ENCODE results near the gene TAS1R3.

TAS1R3 gene

DNA sequence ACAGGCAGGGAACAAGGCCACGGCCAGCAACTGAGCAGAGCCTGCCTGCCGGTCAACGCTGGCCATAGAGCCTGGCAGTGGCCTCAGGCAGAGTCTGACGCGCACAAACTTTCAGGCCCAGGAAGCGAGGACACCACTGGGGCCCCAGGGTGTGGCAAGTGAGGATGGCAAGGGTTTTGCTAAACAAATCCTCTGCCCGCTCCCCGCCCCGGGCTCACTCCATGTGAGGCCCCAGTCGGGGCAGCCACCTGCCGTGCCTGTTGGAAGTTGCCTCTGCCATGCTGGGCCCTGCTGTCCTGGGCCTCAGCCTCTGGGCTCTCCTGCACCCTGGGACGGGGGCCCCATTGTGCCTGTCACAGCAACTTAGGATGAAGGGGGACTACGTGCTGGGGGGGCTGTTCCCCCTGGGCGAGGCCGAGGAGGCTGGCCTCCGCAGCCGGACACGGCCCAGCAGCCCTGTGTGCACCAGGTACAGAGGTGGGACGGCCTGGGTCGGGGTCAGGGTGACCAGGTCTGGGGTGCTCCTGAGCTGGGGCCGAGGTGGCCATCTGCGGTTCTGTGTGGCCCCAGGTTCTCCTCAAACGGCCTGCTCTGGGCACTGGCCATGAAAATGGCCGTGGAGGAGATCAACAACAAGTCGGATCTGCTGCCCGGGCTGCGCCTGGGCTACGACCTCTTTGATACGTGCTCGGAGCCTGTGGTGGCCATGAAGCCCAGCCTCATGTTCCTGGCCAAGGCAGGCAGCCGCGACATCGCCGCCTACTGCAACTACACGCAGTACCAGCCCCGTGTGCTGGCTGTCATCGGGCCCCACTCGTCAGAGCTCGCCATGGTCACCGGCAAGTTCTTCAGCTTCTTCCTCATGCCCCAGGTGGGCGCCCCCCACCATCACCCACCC is at the start of gene TAS1R3:
TSS of gene TAS1R3 (plus strand) at position 213 of the 898 bp plus-strand sequence. CDS start at position 279, 66 bp downstream.
- DNase-seq (ENCODE audit: low read depth): no peak

DNA sequence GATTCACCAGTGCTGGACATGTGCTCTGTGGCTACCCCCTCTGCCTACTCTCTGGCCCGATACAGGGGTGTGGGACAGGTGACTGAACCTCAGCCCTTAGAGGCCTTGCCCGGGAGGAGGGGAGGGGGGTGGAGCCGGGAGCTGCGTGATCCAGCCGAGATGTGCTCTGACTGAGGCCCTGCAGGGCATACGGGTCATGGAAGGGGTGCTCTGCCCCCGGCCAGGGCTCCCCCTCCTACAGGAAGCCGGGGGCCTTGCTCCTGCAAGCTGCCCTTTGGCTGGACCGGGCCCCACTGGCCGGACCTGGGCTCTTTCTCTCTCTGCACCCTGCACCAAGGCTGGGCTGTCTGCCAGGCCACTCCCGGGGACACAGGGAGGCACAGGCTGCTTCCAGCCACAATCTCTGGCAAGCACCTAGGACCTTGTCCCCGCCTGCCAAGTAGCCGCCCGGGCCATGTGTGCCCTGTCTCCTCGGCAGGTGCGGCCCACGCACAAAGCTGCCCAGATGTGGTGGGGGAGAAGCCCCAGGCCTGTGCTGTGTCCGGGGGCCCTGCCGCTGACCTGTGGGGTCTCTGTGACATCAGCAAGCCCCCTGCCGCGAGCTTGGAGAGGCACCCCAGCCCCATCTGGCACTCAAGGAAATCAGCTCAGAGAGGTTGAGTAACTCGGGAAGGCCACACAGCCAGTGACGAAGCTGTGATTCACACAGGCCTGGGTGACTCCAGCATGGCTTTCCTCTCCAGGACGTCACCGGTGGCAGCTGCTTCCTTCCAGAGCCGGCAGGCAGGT is 49.4 kb upstream of the TAS1R3 start:
- no peak for DNase-seq (ENCODE audit: low read depth)

DNA sequence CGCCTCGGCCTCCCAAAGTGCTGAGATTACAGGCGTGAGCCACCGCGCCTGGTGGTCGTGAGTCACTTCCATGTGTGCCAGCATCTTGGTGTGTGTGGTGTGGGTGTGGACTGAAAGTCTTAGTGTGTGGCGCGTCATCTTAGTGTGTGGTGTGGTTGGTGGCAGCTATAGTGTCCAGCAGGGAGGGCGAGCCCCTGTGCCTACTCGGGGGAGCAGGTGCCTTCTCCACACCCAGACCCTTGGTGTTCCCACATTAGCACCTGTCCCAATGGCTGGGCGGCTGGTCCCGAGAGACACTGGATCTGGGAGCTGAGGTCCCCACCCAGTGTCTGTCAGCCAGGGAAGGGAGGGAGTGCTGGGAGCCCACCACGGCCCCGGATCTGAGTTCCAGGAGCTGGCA is 48.1 kb upstream of the TAS1R3 start:
- peak; percentile 56 for DNase-seq (ENCODE audit: low read depth)

DNA sequence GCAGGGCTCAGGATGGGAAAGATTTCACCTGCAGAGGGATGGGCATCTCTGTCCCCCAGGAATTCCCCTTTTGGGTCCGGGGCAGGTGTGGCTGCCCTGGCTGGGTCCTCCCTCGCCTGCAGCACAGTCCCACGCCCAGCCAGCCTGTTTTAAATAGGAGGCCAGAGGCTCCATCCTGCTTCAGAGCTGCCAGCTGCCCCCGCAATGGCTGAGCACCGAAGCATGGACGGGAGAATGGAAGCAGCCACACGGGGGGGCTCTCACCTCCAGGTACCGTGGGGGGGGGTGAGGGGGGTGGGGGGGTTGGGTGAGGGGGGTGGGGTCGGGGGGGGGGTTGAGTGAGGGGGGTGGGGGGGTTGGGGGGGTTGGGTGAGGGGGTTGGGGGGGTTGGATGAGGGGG is 47.3 kb upstream of the TAS1R3 start:
- peak; percentile 18 for DNase-seq (ENCODE audit: low read depth)

DNA sequence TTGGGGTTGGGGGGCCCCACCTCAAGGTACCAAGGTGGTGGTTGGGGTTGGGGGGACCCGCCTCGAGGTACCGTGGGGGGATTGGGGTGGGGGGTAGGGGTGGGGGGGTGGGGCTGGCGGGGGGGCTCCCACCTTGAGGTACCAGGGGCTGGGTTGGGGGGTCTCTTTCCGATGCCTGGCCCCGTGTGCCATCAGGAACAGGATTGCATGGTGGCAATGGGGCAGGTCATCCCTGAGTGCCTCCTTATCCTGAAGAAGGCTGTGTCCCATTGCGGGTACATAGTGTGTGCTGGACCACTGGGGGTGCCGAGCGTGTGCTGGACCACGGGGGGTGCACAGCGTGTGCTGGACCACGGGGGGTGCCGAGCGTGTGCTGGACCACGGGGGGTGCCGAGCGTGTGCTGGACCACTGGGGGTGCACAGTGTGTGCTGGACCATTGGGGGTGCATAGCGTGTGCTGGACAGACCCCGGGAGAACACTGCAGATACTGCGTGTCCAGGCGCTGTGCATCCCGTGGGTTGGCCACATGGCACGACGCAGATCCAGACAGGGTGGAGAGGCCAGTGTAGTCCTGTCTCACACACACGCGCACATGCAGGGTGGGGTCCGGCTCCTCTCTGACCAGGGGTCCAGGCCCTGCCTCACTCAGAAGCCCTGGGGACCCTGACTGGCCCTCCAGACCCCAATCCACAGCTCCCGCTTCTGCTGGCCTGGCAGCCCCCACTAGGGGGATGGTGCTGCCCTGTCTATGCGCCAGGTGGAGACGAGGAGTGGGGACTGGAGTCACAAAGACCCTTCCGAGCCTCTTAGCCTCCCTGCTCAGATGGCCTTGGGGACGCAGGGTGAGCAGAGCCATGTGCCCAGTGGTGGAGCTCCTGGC is 46.6 kb upstream of the TAS1R3 start:
- DNase-seq (ENCODE audit: low read depth): no peak

DNA sequence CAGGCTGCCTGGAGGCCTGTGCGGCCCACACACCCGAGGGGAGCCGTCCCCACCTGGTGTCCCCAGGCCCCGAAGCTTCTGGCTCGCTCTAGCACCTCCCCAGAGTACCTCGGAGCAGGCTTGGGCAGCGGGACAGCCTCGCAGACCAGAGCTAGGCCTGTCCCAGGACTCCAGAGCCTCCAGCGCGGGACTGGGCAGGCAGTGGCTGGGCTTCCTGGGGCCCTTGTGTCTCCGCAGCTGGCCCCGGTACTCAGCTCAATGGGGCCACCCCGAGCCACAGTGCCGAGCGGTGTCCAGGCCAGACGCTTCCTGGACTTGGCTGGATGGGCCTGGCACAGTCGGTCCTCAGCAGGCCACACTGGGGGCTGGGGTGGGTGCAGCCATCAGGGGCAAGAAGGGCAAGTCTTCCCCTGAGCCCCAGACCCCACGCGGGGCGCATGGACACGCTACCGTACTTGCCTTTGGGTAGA is 45.9 kb upstream of the TAS1R3 start:
- no peak for DNase-seq (ENCODE audit: low read depth)

DNA sequence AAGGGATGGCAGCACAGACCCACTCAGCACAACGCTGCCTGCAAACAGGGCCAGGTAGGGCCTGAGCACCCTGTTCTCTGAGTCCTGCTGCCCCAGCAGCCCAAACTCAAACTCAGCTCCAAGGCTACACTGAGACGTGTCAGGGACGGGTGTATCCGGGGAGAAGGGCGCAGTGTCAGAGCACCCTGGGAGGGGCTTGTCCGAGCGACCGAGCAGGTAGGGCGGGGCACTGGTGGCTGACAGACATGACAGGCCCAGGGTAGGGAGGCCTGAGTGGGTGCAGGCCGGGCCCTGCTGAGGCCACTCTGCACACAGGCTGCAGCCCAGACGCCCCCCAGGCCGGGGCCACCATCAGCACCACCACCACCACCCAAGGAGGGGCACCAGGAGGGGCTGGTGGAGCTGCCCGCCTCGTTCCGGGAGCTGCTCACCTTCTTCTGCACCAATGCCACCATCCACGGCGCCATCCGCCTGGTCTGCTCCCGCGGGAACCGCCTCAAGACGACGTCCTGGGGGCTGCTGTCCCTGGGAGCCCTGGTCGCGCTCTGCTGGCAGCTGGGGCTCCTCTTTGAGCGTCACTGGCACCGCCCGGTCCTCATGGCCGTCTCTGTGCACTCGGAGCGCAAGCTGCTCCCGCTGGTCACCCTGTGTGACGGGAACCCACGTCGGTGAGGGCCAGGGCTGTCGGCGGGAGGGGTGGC is 45.3 kb upstream of the TAS1R3 start:
- no peak for DNase-seq (ENCODE audit: low read depth)

DNA sequence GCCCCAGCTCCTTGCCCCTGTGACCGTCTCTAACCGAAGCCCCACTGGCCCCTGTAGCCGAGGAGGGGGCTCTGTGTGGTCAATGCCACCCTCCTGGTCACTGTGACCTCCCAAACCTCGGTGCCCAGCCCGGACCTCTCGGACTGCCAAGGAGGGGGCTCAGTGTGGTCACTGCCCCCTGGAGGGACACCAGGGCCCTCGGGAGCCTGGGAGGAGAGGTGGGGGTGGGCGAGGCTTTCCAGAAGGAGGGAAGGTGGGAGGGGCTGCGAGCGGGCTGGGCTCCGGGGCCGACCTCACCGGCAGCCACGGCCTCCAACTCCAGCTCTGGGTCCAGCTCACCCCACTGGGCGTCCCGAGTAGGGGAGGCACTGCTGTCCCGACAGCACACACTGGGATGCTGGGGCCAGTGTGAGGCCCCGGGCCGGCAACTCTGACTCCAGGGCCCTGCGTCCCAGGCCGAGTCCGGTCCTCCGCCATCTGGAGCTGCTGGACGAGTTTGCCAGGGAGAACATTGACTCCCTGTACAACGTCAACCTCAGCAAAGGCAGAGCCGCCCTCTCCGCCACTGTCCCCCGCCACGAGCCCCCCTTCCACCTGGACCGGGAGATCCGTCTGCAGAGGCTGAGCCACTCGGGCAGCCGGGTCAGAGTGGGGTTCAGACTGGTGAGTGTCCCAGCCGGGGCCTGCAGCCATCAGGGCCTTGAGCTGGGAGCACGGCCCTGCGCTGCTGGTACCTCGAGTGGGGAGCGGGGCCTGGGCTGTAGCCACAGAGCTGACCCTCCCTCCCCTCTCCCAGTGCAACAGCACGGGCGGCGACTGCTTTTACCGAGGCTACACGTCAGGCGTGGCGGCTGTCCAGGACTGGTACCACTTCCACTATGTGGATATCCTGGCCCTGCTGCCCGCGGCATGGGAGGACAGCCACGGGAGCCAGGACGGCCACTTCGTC is 44.5 kb upstream of the TAS1R3 start:
- DNase-seq (ENCODE audit: low read depth): no peak

DNA sequence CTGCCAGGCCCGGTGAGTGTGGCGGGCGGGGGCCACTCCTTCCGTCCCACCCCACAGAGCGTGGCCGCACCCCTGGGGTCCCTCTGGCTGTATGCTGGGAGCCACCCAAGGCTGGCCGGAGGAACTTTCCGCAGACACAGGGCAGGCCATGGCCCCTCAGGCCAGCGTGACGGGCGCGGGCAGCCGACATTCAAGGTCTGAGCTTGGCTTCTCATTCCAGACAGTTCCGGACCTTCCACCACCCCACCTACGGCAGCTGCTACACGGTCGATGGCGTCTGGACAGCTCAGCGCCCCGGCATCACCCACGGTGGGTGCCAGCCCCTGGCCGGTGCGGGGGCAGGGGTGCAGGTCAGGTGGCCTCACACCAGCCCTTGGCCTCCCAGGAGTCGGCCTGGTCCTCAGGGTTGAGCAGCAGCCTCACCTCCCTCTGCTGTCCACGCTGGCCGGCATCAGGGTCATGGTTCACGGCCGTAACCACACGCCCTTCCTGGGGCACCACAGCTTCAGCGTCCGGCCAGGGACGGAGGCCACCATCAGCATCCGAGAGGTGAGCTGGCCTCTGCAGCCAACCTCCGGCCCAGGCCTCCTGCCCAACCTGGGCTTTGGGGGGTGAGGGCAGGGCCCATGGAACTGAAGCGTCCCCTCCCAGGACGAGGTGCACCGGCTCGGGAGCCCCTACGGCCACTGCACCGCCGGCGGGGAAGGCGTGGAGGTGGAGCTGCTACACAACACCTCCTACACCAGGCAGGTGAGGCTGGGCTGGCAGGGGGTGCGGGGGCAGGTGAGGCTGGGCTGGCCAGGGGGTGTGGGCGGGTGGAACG is 43.6 kb upstream of the TAS1R3 start:
- no peak for DNase-seq (ENCODE audit: low read depth)

DNA sequence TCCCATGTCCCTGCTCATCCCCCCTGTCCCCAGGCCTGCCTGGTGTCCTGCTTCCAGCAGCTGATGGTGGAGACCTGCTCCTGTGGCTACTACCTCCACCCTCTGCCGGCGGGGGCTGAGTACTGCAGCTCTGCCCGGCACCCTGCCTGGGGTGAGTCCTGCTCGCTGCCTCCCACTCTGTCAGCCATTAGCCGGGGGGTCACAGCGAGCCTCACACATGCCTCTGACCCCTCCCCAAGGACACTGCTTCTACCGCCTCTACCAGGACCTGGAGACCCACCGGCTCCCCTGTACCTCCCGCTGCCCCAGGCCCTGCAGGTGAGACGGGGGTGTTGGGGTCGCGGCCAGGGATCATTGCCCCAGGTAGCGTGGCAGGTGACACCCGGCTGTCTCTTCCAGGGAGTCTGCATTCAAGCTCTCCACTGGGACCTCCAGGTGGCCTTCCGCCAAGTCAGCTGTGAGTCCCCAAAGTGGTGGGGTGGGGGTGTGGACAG is 40.8 kb upstream of the TAS1R3 start:
- peak; percentile 20 for DNase-seq (ENCODE audit: low read depth)

DNA sequence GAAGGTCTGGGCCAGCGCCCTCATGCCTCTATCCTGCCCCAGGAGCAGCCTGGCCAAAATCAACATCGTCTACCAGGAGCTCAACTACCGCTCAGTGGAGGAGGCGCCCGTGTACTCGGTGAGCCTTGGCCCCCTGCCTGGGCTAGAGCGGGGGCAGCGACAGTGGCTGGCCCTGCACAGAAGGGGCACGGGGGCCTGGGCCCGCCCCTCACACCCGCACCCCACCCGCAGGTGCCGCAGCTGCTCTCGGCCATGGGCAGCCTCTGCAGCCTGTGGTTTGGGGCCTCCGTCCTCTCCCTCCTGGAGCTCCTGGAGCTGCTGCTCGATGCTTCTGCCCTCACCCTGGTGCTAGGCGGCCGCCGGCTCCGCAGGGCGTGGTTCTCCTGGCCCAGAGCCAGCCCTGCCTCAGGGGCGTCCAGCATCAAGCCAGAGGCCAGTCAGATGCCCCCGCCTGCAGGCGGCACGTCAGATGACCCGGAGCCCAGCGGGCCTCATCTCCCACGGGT is 40.0 kb upstream of the TAS1R3 start:
- DNase-seq (ENCODE audit: low read depth): no peak

DNA sequence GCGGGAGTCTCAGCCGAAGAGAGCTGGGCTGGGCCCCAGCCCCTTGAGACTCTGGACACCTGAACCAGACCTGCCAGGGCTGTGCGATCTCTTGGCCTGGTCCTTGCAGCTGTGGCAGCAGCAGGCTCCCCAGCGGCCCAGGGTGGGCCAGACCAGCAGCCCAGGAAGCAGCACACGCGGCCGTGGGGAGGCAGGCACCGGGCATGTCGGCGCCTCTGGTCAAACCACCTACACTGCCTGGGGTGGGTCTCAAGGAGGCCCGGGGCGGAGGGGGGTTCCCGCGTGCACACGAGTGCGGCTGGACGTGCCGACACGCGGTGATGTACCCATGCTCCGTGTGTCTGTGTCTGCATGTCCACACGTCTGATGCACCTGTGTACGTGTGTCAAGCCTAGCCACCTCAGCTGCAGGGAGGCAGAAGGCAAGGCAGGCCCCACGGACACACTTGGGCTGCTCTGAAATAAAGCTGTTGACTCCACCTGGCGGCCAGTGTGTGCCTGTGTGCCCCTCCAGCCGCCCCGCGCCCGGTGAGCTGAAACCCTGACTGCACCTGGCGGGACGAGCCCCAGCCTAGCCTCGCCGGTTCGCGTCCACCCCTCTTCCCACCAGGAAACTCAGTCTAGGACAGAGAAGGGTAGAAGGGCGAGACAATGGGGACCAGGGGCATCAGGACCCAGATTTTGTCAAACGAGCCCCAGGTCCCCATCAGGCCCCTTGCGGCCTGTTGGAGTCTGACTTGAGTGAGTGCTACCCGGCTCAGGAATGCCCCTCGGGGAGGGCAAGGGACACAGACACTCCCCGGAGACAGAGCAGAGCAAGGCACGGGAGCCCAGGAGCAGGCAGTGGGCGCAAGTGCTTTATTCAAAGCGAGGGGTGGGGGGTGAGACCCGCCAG is 39.3 kb upstream of the TAS1R3 start:
- DNase-seq (ENCODE audit: low read depth): peak; percentile 62

DNA sequence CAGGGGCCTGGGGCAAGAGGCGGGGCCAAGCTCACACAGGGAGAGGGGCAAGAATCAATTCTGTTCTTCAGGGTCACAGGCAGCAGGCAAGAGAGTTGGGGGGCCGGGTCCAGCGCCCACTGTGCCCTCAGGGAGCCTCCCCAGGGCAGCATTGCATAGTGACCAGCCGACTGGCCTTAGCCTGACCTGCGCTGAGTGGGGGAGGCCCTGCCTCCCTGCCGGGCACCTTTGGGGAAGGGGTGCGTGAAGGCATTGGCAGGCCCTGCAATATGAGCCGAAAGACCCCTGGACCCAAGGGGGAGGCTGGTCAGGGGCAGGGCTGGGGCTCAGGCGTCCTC is 38.7 kb upstream of the TAS1R3 start:
- no peak for DNase-seq (ENCODE audit: low read depth)

DNA sequence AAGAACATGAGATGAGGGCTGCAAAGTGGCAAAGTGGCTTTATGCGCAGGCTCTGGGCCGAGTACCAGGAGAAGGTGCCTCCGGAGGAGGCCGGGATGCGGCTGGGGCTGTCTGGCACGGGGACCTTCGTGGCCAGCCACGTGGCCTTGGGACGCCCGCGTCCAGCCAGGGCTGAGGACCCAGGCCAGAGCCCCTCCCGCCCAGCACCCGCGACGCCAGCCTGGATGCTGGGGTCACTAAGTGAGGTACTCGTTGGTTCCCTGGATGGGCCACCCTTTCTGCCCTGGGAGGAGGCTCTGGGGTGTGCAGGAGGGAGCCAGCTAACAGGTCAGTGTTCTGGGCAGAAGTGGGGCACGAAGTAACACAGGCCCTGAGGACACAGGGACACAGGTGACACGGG is 38.2 kb upstream of the TAS1R3 start:
- DNase-seq (ENCODE audit: low read depth): no peak

DNA sequence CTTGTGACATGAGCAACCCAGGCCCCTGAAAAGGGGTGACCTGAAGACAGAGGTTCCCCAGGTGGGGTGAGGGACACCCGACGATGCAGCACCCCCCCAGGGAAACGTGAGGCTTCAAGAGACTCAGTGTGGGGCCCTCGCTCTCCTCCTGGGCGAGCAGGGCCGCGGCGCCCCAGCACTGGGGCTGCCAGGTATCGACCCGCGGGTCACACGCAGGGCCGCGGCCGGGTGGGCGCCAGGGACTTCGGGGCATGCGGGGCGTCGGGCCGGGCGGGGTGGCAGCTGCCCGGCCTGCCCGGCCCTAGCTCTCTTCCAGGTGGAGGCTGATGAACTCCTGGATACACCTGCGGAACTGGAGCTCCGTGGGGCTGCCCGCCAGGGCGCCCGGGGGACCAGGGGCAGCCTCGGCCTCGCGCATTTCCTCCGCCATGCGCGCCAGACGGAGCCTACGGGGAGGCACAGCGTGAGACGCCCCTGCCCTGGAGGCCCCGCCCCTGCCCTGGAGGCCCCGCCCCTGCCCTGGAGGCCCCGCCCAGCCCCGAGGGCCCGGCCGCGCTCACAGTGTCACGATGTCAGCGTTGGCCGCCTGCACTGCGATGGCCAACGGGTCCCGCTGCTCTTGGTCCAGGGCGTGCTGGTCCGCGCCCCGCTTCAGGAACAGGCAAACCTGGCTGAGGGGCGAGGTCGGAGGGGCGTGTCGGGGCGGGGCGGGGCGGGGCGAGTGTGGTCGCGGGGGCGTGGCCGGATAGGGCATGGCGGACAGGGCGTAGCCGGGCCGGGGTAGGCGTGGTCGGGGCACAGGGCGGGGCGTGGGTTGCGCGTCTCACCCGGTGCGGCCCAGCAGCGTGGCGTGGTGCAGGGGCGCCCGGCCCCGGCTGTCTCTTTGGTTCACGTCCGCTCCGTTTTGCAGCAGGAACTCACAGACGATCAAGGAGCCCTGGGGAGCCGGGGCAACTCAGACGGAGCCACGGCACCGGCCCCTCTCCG is 37.5 kb upstream of the TAS1R3 start:
- no peak for DNase-seq (ENCODE audit: low read depth)

DNA sequence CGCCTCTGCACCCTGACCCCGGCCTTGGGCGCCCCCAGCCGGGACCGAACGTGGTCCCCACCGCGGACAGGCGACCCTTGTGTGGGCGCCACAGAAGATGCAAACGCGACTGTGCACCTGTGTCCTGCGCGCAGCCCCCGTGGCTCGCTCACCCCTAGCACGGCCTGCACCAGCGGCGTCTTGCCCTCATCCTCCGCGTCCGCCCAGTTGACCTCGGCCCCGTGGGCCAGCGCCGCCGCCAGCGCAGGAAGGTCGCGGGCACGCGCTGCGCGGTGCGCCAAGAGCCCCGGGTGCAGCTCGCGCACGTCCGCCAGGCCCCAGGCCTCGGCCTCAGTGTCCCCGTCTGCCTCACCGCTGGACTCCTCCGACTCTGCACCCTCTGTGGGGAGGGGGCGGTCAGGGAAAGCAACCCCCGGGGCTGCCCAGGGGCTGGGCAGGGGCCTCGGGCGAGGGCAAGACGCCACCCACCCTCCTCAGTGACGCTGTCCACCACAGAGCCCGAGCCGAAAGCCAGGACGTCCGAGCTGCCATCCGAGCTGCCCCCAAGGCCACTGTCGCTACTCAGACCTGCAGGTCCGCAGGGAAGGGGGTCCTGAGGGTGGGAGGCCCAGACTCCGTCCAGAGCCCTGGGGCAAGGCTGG is 36.7 kb upstream of the TAS1R3 start:
- no peak for DNase-seq (ENCODE audit: low read depth)
